GM12878 (cell line): ENCODE measurements around the gene NHLRC4. TPM values are rescaled to one million over a fixed set of nuclear protein-coding genes. Genes with fewer than 3 reads are reported as not detected.

ENCODE experiments used
- CHD4 ChIP-seq: fragments of 200-600 bp; sonication (generic); IDR thresholded peaks from 2 replicates; pipeline ENCODE4 v1.6.1; 2016; ENCODE audit warnings: mild to moderate bottlenecking
- CREM ChIP-seq: IDR thresholded peaks from 2 replicates; pipeline ENCODE4 v1.6.1; 2014; ENCODE audit warnings: antibody characterized with exemption, low read depth
- EZH2 ChIP-seq: IDR thresholded peaks from 2 replicates; pipeline ENCODE4 v1.6.1; 2012; ENCODE audit warnings: low read depth, mild to moderate bottlenecking, control low read depth, inconsistent platforms, low read length, borderline replicate concordance; ENCODE audit not compliant: control insufficient read depth
- FOXK2 ChIP-seq: fragments of 450-650 bp; IDR thresholded peaks from 2 replicates; pipeline ENCODE4 v1.6.1; 2017; ENCODE audit warnings: mild to moderate bottlenecking, moderate library complexity
- LARP7 ChIP-seq: fragments of 450-650 bp; IDR thresholded peaks from 2 replicates; pipeline ENCODE4 v1.6.1; 2017; ENCODE audit warnings: mild to moderate bottlenecking
- MYB ChIP-seq: fragments of 150-350 bp; IDR thresholded peaks from 2 replicates; pipeline ENCODE4 v1.6.1; 2014; ENCODE audit warnings: mild to moderate bottlenecking, low read depth, low read length, borderline replicate concordance
- NFYB ChIP-seq: IDR thresholded peaks from 2 replicates; pipeline ENCODE4 v1.6.1; 2011; ENCODE audit warnings: low read depth, mild to moderate bottlenecking, low read length, improper control_type of control experiment, moderate library complexity; ENCODE audit not compliant: insufficient read depth
- POLR2A ChIP-seq: IDR thresholded peaks from 2 replicates; pipeline ENCODE4 v1.6.1; 2011; ENCODE audit warnings: low read depth, mild to moderate bottlenecking, low read length
- RELA ChIP-seq: fragments of 450-650 bp; IDR thresholded peaks from 2 replicates; pipeline ENCODE4 v1.8.0; 2014; ENCODE audit warnings: borderline replicate concordance; ENCODE audit not compliant: partially characterized antibody
- SIX5 ChIP-seq: IDR thresholded peaks from 2 replicates; pipeline ENCODE4 v1.6.1; 2011; ENCODE audit warnings: mild to moderate bottlenecking, low read depth, low read length, moderate library complexity; ENCODE audit not compliant: severe bottlenecking
- SMARCA5 ChIP-seq: fragments of 450-650 bp; IDR thresholded peaks from 2 replicates; pipeline ENCODE4 v1.6.1; 2017; ENCODE audit warnings: mild to moderate bottlenecking
- SP1 ChIP-seq: IDR thresholded peaks from one replicate; pipeline ENCODE4 v1.6.1; 2011; ENCODE audit warnings: low read depth, low read length
- TCF3 ChIP-seq: IDR thresholded peaks from 2 replicates; pipeline ENCODE4 v1.6.1; 2012; ENCODE audit warnings: low read depth, mild to moderate bottlenecking, low read length, borderline replicate concordance; ENCODE audit not compliant: insufficient read depth
- YBX1 ChIP-seq: fragments of 450-650 bp; IDR thresholded peaks from 2 replicates; pipeline ENCODE4 v1.6.1; 2016; ENCODE audit warnings: antibody characterized with exemption
- YY1 ChIP-seq: IDR thresholded peaks from 2 replicates; pipeline ENCODE4 v1.6.1; 2011; ENCODE audit warnings: low read depth, mild to moderate bottlenecking, low read length
- ZNF274 ChIP-seq: IDR thresholded peaks from one replicate; pipeline ENCODE4 v1.8.0; 2011; ENCODE audit not compliant: insufficient read length, insufficient read depth
- polyA plus RNA-seq, 11 experiments: library from polyadenylated mRNA; depleted of rRNA in 4 of 11; unstranded in 6 of 11; stranded (reverse) in 5 of 11; fragments of >200 nt; fragmentation: Nextera tagmentation in 4 of 11; fragmentation: Illumina TruSeq in 1 of 11; extraction: Ambion mirVana in 4 of 11; extraction: Trizol in 1 of 11; gene quantifications; 1 replicate in 1 of 11; 2 replicates in 10 of 11; pipeline versions ENCODE4 v1.2.1 to v1.2.3, GENCODE V29; 2011 to 2016; ENCODE audit warnings: inconsistent platforms in 2 of 11, missing spikeins in 2 of 11, low read depth in 1 of 11
- total RNA-seq, 4 experiments: library from RNA; depleted of rRNA in 3 of 4; stranded (reverse); fragments of >200 nt in 3 of 4; fragmentation: Illumina TruSeq in 1 of 4; extraction: Trizol in 1 of 4; gene quantifications; 2 replicates each; pipeline versions ENCODE4 v1.2.1 to v1.2.3, GENCODE V29; 2013 to 2021
- TF ChIP-seq, protein P1 (sequence below), 3 experiments: IDR thresholded peaks in 2 of 3; conservative IDR thresholded peaks in 1 of 3; 2 replicates each; pipeline ENCODE4 v1.5.1; 2011; ENCODE audit warnings: low read depth in 3 of 3, low read length in 3 of 3, mild to moderate bottlenecking in 3 of 3, control low read depth in 2 of 3, moderate library complexity in 2 of 3, inconsistent platforms in 1 of 3, mixed read lengths in 1 of 3; ENCODE audit not compliant: control insufficient read depth in 2 of 3, insufficient read depth in 1 of 3; ENCODE audit errors: extremely low read depth in 1 of 3
- TF ChIP-seq, protein P2 (sequence below): IDR thresholded peaks from 2 replicates; pipeline ENCODE4 v1.6.1; 2012; ENCODE audit warnings: low read depth, low read length, improper control_type of control experiment
- TF ChIP-seq, protein P3 (sequence below): fragments of 450-650 bp; IDR thresholded peaks from 2 replicates; pipeline ENCODE4 v1.6.1; 2017; ENCODE audit warnings: borderline replicate concordance
- TF ChIP-seq, protein P4 (sequence below): fragments of 450-650 bp; IDR thresholded peaks from 2 replicates; pipeline ENCODE4 v1.6.1; 2016; ENCODE audit warnings: mild to moderate bottlenecking
- TF ChIP-seq, protein P5 (sequence below): fragments of 450-650 bp; formaldehyde crosslinking; IDR thresholded peaks from 2 replicates; pipeline ENCODE4 v1.5.0; 2022; ENCODE audit warnings: mild to moderate bottlenecking, missing genetic modification characterization

The NHLRC4 gene
- total and polyA plus RNA-seq, 10 of the 15 experiments (the other 5 are each of a cell fraction or from before 2014, with no cell fraction given), result 0.07 to 1.1 (median 0.57) TPM; not detected in 3

DNA sequence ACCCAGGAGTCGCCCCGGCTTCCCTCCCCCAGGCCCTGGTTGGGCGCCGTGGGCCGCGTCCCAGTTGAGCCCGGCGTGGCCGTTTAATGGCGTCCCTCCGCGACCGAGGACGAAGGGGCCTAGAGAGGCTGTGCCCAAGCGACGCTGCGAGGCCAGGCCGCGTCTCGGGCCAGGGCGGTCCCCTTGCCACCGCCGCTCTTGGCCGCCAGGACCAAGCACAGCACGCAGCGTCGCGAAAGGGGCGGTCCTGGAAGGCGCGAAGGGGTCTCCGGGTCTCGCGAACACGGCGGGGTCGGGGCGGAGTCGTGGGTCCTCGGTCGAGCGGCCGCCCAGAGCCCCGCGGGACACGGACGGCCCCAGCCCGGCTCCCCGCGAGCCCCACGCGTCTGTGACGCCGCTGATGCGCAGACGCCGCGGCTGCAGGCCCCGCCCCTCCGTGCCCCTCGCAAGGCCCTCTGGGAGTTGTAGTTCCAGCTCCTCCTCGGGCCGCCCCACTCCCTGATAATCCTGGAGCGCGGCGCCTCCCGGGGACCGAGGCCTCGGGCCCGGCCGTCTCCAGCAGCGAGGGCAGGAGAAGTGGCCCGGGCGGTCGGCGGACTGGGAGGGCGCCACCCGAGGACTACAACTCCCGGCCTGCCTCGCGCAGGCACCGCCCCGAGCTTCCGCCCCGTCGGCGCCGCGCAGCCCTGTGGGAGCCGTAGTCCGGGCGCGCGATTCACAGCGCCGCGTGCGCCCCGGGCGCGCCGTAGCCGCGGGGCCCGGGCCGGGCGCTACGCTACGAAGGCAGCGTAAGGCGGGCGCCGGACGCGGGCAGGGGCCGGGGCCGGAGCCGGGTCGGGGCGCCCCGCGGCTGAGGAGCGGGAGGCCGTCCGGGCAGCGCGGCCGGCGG lies 39.5 kb upstream of the NHLRC4 start, which contains the start of gene CAPN15 (continued):
- TF ChIP-seq, protein P1, sequence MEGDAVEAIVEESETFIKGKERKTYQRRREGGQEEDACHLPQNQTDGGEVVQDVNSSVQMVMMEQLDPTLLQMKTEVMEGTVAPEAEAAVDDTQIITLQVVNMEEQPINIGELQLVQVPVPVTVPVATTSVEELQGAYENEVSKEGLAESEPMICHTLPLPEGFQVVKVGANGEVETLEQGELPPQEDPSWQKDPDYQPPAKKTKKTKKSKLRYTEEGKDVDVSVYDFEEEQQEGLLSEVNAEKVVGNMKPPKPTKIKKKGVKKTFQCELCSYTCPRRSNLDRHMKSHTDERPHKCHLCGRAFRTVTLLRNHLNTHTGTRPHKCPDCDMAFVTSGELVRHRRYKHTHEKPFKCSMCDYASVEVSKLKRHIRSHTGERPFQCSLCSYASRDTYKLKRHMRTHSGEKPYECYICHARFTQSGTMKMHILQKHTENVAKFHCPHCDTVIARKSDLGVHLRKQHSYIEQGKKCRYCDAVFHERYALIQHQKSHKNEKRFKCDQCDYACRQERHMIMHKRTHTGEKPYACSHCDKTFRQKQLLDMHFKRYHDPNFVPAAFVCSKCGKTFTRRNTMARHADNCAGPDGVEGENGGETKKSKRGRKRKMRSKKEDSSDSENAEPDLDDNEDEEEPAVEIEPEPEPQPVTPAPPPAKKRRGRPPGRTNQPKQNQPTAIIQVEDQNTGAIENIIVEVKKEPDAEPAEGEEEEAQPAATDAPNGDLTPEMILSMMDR (IDR thresholded peaks at IDR 0.05 in 2 of 3, conservative IDR thresholded peaks at IDR 0.05 in 1 of 3; ENCODE audit: control insufficient read depth in 2 of 3, extremely low read depth in 1 of 3, insufficient read depth in 1 of 3, low read depth in 3 of 3, low read length in 3 of 3), result no peak
- TF ChIP-seq SMARCA5 (no peak), POLR2A (peak; percentile 81), RELA (no peak), LARP7 (peak; percentile 98), YY1 (peak; percentile 79), FOXK2 (no peak), NFYB (no peak), MYB (no peak), EZH2 (no peak), CHD4 (no peak), YBX1 (no peak), SIX5 (peak; percentile 86), ZNF274 (no peak), TCF3 (no peak), CREM (peak; percentile 84), SP1 (peak; percentile 55)
- TF ChIP-seq, protein P2, sequence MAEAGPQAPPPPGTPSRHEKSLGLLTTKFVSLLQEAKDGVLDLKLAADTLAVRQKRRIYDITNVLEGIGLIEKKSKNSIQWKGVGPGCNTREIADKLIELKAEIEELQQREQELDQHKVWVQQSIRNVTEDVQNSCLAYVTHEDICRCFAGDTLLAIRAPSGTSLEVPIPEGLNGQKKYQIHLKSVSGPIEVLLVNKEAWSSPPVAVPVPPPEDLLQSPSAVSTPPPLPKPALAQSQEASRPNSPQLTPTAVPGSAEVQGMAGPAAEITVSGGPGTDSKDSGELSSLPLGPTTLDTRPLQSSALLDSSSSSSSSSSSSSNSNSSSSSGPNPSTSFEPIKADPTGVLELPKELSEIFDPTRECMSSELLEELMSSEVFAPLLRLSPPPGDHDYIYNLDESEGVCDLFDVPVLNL, result 0 out of 2 replicates have a peak, but pooled peaks have one; percentile 19
- TF ChIP-seq, protein P3, sequence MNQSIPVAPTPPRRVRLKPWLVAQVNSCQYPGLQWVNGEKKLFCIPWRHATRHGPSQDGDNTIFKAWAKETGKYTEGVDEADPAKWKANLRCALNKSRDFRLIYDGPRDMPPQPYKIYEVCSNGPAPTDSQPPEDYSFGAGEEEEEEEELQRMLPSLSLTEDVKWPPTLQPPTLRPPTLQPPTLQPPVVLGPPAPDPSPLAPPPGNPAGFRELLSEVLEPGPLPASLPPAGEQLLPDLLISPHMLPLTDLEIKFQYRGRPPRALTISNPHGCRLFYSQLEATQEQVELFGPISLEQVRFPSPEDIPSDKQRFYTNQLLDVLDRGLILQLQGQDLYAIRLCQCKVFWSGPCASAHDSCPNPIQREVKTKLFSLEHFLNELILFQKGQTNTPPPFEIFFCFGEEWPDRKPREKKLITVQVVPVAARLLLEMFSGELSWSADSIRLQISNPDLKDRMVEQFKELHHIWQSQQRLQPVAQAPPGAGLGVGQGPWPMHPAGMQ, result no peak
- TF ChIP-seq, protein P4, sequence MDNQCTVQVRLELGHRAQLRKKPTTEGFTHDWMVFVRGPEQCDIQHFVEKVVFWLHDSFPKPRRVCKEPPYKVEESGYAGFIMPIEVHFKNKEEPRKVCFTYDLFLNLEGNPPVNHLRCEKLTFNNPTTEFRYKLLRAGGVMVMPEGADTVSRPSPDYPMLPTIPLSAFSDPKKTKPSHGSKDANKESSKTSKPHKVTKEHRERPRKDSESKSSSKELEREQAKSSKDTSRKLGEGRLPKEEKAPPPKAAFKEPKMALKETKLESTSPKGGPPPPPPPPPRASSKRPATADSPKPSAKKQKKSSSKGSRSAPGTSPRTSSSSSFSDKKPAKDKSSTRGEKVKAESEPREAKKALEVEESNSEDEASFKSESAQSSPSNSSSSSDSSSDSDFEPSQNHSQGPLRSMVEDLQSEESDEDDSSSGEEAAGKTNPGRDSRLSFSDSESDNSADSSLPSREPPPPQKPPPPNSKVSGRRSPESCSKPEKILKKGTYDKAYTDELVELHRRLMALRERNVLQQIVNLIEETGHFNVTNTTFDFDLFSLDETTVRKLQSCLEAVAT, result no peak
- TF ChIP-seq, protein P5, sequence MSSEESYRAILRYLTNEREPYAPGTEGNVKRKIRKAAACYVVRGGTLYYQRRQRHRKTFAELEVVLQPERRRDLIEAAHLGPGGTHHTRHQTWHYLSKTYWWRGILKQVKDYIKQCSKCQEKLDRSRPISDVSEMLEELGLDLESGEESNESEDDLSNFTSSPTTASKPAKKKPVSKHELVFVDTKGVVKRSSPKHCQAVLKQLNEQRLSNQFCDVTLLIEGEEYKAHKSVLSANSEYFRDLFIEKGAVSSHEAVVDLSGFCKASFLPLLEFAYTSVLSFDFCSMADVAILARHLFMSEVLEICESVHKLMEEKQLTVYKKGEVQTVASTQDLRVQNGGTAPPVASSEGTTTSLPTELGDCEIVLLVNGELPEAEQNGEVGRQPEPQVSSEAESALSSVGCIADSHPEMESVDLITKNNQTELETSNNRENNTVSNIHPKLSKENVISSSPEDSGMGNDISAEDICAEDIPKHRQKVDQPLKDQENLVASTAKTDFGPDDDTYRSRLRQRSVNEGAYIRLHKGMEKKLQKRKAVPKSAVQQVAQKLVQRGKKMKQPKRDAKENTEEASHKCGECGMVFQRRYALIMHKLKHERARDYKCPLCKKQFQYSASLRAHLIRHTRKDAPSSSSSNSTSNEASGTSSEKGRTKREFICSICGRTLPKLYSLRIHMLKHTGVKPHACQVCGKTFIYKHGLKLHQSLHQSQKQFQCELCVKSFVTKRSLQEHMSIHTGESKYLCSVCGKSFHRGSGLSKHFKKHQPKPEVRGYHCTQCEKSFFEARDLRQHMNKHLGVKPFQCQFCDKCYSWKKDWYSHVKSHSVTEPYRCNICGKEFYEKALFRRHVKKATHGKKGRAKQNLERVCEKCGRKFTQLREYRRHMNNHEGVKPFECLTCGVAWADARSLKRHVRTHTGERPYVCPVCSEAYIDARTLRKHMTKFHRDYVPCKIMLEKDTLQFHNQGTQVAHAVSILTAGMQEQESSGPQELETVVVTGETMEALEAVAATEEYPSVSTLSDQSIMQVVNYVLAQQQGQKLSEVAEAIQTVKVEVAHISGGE (CRISPR knock-in tag), result peak; percentile 60; the same call in 1 of the 2 replicates
